GM12865 (cell line): Measurements from ENCODE around the gene PUDP.
"Not testable (repeated sequence)": the region's sequence is repeated elsewhere in the genome, so short reads cannot be mapped to it uniquely, and the experiment has no call there.

Experiments
- DNase-seq: peaks from one replicate; pipeline ENCODE4 v3.0.0; 2010; ENCODE audit warnings: low read depth
- H3K4me3 ChIP-seq: 2 replicates; pipeline ENCODE4 v1.5.1; 2011; ENCODE audit warnings: mild to moderate bottlenecking, low read depth, low read length, control low read depth
- CTCF ChIP-seq: IDR thresholded peaks from 2 replicates; pipeline ENCODE4 v1.5.1; 2011; ENCODE audit warnings: low read length, control low read depth, low read depth, inconsistent platforms; ENCODE audit not compliant: insufficient read depth; ENCODE audit errors: missing control alignments

Gene PUDP

GRCh38 chrX:7021991-7022390 is 126.0 kb downstream of the PUDP start:
- TF ChIP-seq CTCF: no peak
- no peak overlapping the region for H3K4me3 ChIP-seq
- no peak for DNase-seq

DNA sequence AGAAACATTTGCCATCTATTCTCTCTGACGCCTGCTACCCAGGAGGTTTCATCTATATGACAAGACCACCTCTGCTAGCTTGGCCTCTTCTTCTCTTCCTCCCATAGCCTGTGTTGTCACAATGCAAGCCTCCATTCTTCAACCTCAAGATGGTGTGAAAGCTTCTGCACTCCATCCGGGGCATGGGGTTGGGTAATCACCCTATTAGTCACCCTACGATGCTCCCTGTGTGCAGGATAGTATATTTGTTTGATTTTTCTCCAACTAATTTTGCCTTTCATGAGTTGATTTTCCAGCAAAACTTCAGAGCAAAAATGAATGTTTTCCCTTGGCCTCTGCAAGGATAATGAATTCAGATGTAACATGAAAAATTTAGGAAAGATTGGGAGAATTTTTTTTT is 128.4 kb downstream of the PUDP start:
- no peak overlapping the region for H3K4me3 ChIP-seq
- DNase-seq: no peak
- TF ChIP-seq CTCF: no peak

DNA sequence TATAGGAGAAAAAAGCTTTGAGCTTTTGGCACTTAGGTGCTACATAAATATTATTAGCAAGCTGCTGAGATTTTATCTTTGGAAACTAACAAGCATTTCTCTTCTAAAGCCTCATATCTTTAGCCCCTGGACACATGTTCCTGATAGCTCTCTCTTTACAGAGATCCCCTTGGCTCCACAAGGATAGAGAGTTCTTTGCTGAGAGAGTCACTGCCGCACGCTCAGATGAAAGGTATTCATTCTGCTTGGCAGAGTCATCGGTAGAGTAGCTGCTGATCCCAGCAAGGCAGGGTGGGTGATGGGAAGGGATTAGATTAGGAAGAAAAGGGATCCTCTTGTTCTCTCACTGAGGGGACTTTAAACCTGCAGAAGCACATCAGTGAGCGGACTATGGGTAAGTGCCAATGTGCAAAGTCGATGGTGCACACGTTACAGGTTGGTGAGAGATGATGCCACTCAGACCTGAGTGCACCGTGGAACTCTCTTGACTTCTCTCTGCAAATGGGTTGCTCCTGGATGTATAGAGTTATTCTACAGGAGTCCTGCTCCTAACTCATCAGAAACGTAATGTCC is 135.6 kb downstream of the PUDP start:
- H3K4me3 ChIP-seq, DNase-seq: not testable (repeated sequence)

GRCh38 chrX:7010897-7011296 is 137.1 kb downstream of the PUDP start:
- DNase-seq, H3K4me3 ChIP-seq: not testable (repeated sequence)

- DNase-seq, H3K4me3 ChIP-seq: not testable (repeated sequence)
Measured at GRCh38 chrX:7007328-7007727, 140.6 kb downstream of the PUDP start.
